Thyroid gland (tissue), 4 donors: Measurements from ENCODE around the gene SYT1.

Source experiments
- CTCF ChIP-seq, 6 experiments: fragments of 200-600 bp in 3 of 6; fragments of 450-650 bp in 3 of 6; sonication (generic) in 3 of 6; IDR thresholded peaks; one replicate each; pipeline ENCODE4 v1.5.1; 2016 to 2019; ENCODE audit warnings: antibody characterized with exemption in 6 of 6, mild to moderate bottlenecking in 2 of 6, inconsistent platforms in 1 of 6, moderate library complexity in 1 of 6
- POLR2A ChIP-seq, 2 donors: fragments of 450-650 bp; IDR thresholded peaks; one replicate each; pipeline ENCODE4 v1.6.1; 2017; ENCODE audit warnings: antibody characterized with exemption in 2 of 2, mild to moderate bottlenecking in 2 of 2, moderate library complexity in 1 of 2

DNA sequence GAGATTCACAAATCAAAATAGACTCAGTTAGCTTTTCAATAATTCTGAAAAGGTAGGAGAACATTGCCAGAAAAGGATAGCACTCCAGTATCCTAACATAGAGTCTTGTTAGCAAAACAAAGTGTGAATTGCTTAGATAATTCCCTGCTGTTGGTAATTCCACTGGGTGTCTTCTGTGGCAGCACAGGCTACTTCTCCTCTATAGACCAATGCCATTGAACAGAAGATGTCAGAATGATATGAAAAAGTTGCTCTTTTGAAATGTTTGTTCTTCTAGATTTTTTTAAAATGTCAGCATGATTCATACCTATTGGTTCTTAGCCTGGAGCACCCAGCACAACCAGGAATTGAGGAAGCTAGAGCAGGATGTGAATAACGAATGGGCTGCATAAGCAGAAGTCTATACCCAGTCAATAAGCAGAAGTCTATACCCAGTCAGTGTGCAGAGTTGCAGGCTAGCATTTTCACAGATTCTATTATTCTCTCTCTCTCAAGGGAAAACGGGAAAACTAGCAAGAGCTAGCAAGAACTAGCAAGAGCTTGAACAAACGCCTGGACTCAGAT, 112.8 kb downstream of the SYT1 start:
- TF ChIP-seq CTCF (IDR thresholded peaks at IDR 0.05) (no peak), POLR2A (IDR thresholded peaks at IDR 0.05) (no peak)
